PC-9 (cell line): ENCODE data around the gene DAB1.

ENCODE experiments used
- EZH2 ChIP-seq: fragments of 200-600 bp; sonication (generic); IDR thresholded peaks from 2 replicates; pipeline ENCODE4 v1.8.0; 2017; ENCODE audit warnings: antibody characterized with exemption, low read depth
- TF ChIP-seq, protein P1 (sequence below): fragments of 200-600 bp; sonication (generic); conservative IDR thresholded peaks from 2 replicates; pipeline ENCODE4 v1.6.1; 2017; ENCODE audit warnings: mixed run types, antibody characterized with exemption, mild to moderate bottlenecking, moderate library complexity

DNA sequence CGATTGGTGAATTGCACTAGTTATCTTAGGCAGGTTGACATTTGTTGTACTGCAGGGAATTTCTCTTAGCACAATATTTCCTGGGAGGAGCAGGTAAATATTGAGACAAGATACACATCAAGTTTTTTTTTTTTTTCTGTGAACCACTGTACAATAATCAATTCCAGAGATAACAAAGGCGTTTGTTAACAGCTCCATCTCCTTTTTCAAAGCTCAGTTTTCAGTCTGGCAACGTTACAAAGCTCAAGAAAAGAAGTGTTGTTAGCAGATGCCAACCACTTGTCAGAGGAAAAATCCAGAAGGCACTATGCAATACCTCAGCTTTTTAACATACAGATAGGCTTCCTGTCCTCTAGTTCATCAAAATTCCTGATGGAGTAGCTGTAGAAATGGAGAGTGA is 40.9 kb upstream of the DAB1 start:
- TF ChIP-seq, protein P1, sequence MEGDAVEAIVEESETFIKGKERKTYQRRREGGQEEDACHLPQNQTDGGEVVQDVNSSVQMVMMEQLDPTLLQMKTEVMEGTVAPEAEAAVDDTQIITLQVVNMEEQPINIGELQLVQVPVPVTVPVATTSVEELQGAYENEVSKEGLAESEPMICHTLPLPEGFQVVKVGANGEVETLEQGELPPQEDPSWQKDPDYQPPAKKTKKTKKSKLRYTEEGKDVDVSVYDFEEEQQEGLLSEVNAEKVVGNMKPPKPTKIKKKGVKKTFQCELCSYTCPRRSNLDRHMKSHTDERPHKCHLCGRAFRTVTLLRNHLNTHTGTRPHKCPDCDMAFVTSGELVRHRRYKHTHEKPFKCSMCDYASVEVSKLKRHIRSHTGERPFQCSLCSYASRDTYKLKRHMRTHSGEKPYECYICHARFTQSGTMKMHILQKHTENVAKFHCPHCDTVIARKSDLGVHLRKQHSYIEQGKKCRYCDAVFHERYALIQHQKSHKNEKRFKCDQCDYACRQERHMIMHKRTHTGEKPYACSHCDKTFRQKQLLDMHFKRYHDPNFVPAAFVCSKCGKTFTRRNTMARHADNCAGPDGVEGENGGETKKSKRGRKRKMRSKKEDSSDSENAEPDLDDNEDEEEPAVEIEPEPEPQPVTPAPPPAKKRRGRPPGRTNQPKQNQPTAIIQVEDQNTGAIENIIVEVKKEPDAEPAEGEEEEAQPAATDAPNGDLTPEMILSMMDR = no peak
- no peak for TF ChIP-seq EZH2
